Activated naive CD4-positive, alpha-beta T cell treated with anti-CD3 and anti-CD28 coated beads, Interleukin-2, amount 50 U/mL, for 24 hours (primary cell): ENCODE data around the gene GPS2.
A peak's percentile ranks its signal among the peaks of the same experiment; 100 is the strongest.

Experiments
- H3K27ac Mint-ChIP-seq: one replicate; pipeline ENCODE4 v1.8.0; 2021; ENCODE audit warnings: mild to moderate bottlenecking, mixed read lengths
- H3K27me3 Mint-ChIP-seq: one replicate; pipeline ENCODE4 v1.8.0; 2021; ENCODE audit warnings: mixed read lengths
- H3K36me3 Mint-ChIP-seq: one replicate; pipeline ENCODE4 v1.8.0; 2021; ENCODE audit warnings: mixed read lengths
- H3K4me1 Mint-ChIP-seq: one replicate; pipeline ENCODE4 v1.8.0; 2021; ENCODE audit warnings: mixed read lengths
- H3K4me3 Mint-ChIP-seq: one replicate; pipeline ENCODE4 v1.8.0; 2021; ENCODE audit warnings: mild to moderate bottlenecking, mixed read lengths
- H3K9me3 Mint-ChIP-seq: one replicate; pipeline ENCODE4 v1.8.0; 2021; ENCODE audit warnings: mixed read lengths

Gene GPS2

GRCh38 chr17:7314719-7315569 is at the start of gene GPS2:
Gene GPS2, minus strand, starts transcription at chr17:7315360. Its CDS starts 308 bp downstream, at chr17:7315052.
- Mint-ChIP-seq H3K4me1 (peaks cover 52% of the 10 kb centered on the region), H3K36me3 (peaks cover 24% of the 10 kb centered on the region), H3K9me3 (no peaks in the 10 kb centered on the region), H3K27me3 (no peaks in the 10 kb centered on the region), H3K27ac (peak within 1 kb of the TSS; percentile 95), H3K4me3 (peak within 1 kb of the TSS; percentile 97)

- no peaks in the 10 kb centered on the region for H3K27me3 Mint-ChIP-seq
- no peaks in the 10 kb centered on the region for H3K9me3 Mint-ChIP-seq
- H3K4me1 Mint-ChIP-seq: no peaks in the 10 kb centered on the region
- H3K27ac Mint-ChIP-seq: no peak overlapping the region
- H3K36me3 Mint-ChIP-seq: no peaks in the 10 kb centered on the region
- H3K4me3 Mint-ChIP-seq: no peak overlapping the region
These were observed 48.2 kb upstream of the GPS2 start for GRCh38 chr17:7363311-7363710.

- no peaks in the 10 kb centered on the region for H3K4me1 Mint-ChIP-seq
- no peak overlapping the region for H3K27ac Mint-ChIP-seq
- H3K27me3 Mint-ChIP-seq: no peaks in the 10 kb centered on the region
- no peak overlapping the region for H3K4me3 Mint-ChIP-seq
- no peaks in the 10 kb centered on the region for H3K36me3 Mint-ChIP-seq
- H3K9me3 Mint-ChIP-seq: no peaks in the 10 kb centered on the region
These were observed 46.7 kb upstream of the GPS2 start for GRCh38 chr17:7361906-7362305.

- Mint-ChIP-seq H3K4me1 (peaks cover 17% of the 10 kb centered on the region), H3K36me3 (no peaks in the 10 kb centered on the region), H3K27me3 (no peaks in the 10 kb centered on the region), H3K27ac (no peak overlapping the region), H3K4me3 (no peak overlapping the region), H3K9me3 (no peaks in the 10 kb centered on the region)
These were observed 42.2 kb upstream of the GPS2 start for GRCh38 chr17:7357381-7357780.

- no peak overlapping the region for H3K27ac Mint-ChIP-seq
- H3K4me3 Mint-ChIP-seq: no peak overlapping the region
- H3K9me3 Mint-ChIP-seq: no peaks in the 10 kb centered on the region
- H3K27me3 Mint-ChIP-seq: no peaks in the 10 kb centered on the region
- H3K4me1 Mint-ChIP-seq: peaks cover 19% of the 10 kb centered on the region
- H3K36me3 Mint-ChIP-seq: no peaks in the 10 kb centered on the region
These were observed 41.6 kb upstream of the GPS2 start for GRCh38 chr17:7356756-7357155.

- H3K27ac Mint-ChIP-seq: no peak overlapping the region
- peaks cover 22% of the 10 kb centered on the region for H3K4me1 Mint-ChIP-seq
- no peak overlapping the region for H3K4me3 Mint-ChIP-seq
- no peaks in the 10 kb centered on the region for H3K36me3 Mint-ChIP-seq
- H3K9me3 Mint-ChIP-seq: no peaks in the 10 kb centered on the region
- H3K27me3 Mint-ChIP-seq: no peaks in the 10 kb centered on the region
These were observed 41.0 kb upstream of the GPS2 start for GRCh38 chr17:7356072-7356549.

GRCh38 chr17:7355573-7355972 is 40.4 kb upstream of the GPS2 start:
- no peaks in the 10 kb centered on the region for H3K27me3 Mint-ChIP-seq
- no peak overlapping the region for H3K4me3 Mint-ChIP-seq
- H3K27ac Mint-ChIP-seq: no peak overlapping the region
- peaks cover 22% of the 10 kb centered on the region for H3K4me1 Mint-ChIP-seq
- no peaks in the 10 kb centered on the region for H3K36me3 Mint-ChIP-seq
- no peaks in the 10 kb centered on the region for H3K9me3 Mint-ChIP-seq

- peak within 1 kb of the TSS; percentile 82 for H3K27ac Mint-ChIP-seq
- H3K4me1 Mint-ChIP-seq: peaks cover 22% of the 10 kb centered on the region
- no peak within 1 kb of the TSS for H3K4me3 Mint-ChIP-seq
- no peaks in the 10 kb centered on the region for H3K36me3 Mint-ChIP-seq
- no peaks in the 10 kb centered on the region for H3K9me3 Mint-ChIP-seq
- H3K27me3 Mint-ChIP-seq: no peaks in the 10 kb centered on the region
These were observed 39.9 kb upstream of the GPS2 start, which contains the start of gene TMEM95 for GRCh38 chr17:7355053-7355452. Gene TMEM95, plus strand, starts transcription at chr17:7355156. Its CDS starts 49 bp downstream, at chr17:7355205.

- Mint-ChIP-seq H3K27ac (peak overlapping the region; percentile 82), H3K9me3 (no peaks in the 10 kb centered on the region), H3K4me3 (no peak overlapping the region)
These were observed 39.2 kb upstream of the GPS2 start for GRCh38 chr17:7354262-7354843.

GRCh38 chr17:7352910-7353635 is 37.9 kb upstream of the GPS2 start:
- Mint-ChIP-seq H3K4me1 (peaks cover 22% of the 10 kb centered on the region), H3K27me3 (no peaks in the 10 kb centered on the region), H3K4me3 (peak overlapping the region; percentile 86), H3K36me3 (no peaks in the 10 kb centered on the region), H3K9me3 (no peaks in the 10 kb centered on the region), H3K27ac (peak overlapping the region; percentile 89)

More at GRCh38 chr17:7354262-7354843, 39.2 kb upstream of the GPS2 start:
- H3K4me1 Mint-ChIP-seq: peaks cover 22% of the 10 kb centered on the region
- no peaks in the 10 kb centered on the region for H3K27me3 Mint-ChIP-seq
- no peaks in the 10 kb centered on the region for H3K36me3 Mint-ChIP-seq

- Mint-ChIP-seq H3K27me3 (no peaks in the 10 kb centered on the region), H3K36me3 (no peaks in the 10 kb centered on the region), H3K4me1 (peaks cover 22% of the 10 kb centered on the region), H3K27ac (peak overlapping the region; percentile 89), H3K9me3 (no peaks in the 10 kb centered on the region), H3K4me3 (peak overlapping the region; percentile 86)
These were observed 37.3 kb upstream of the GPS2 start for GRCh38 chr17:7352503-7352889.

- H3K4me1 Mint-ChIP-seq: peaks cover 22% of the 10 kb centered on the region
These were observed 36.7 kb upstream of the GPS2 start, which contains the start of gene KCTD11 for GRCh38 chr17:7351665-7352502. Gene KCTD11, plus strand, starts transcription at chr17:7352162.

GRCh38 chr17:7348478-7349242 is 33.5 kb upstream of the GPS2 start:
- Mint-ChIP-seq H3K9me3 (no peaks in the 10 kb centered on the region), H3K36me3 (no peaks in the 10 kb centered on the region), H3K27me3 (no peaks in the 10 kb centered on the region), H3K4me3 (no peak overlapping the region), H3K27ac (peak overlapping the region; percentile 46), H3K4me1 (peaks cover 17% of the 10 kb centered on the region)

More at GRCh38 chr17:7351665-7352502, 36.7 kb upstream of the GPS2 start, which contains the start of gene KCTD11:
- H3K36me3 Mint-ChIP-seq: no peaks in the 10 kb centered on the region
- peak within 1 kb of the TSS; percentile 86 for H3K4me3 Mint-ChIP-seq
- peak within 1 kb of the TSS; percentile 89 for H3K27ac Mint-ChIP-seq
- H3K9me3 Mint-ChIP-seq: no peaks in the 10 kb centered on the region
- H3K27me3 Mint-ChIP-seq: no peaks in the 10 kb centered on the region
